Ishikawa (cell line): ENCODE results near the gene ENOX1.

Experiments
- CEBPB ChIP-seq: IDR thresholded peaks from 2 replicates; pipeline ENCODE4 v1.6.1; 2012
- CREB1 ChIP-seq: IDR thresholded peaks from 2 replicates; pipeline ENCODE4 v1.6.1; 2012; ENCODE audit warnings: low read depth
- EGR1 ChIP-seq: IDR thresholded peaks from 2 replicates; pipeline ENCODE4 v1.6.1; 2012
- EP300 ChIP-seq: IDR thresholded peaks from 2 replicates; pipeline ENCODE4 v1.6.1; 2012; ENCODE audit warnings: borderline replicate concordance
- FOXM1 ChIP-seq: IDR thresholded peaks from 2 replicates; pipeline ENCODE4 v1.6.1; 2012; ENCODE audit warnings: low read depth, borderline replicate concordance
- NFIC ChIP-seq: IDR thresholded peaks from 2 replicates; pipeline ENCODE4 v1.6.1; 2012
- RAD21 ChIP-seq: IDR thresholded peaks from 2 replicates; pipeline ENCODE4 v1.6.1; 2012; ENCODE audit warnings: low read depth
- REST ChIP-seq: IDR thresholded peaks from 2 replicates; pipeline ENCODE4 v1.6.1; 2012; ENCODE audit warnings: low read depth, mild to moderate bottlenecking
- TAF1 ChIP-seq: IDR thresholded peaks from 2 replicates; pipeline ENCODE4 v1.6.1; 2012; ENCODE audit warnings: low read depth, mild to moderate bottlenecking
- TEAD4 ChIP-seq: IDR thresholded peaks from 2 replicates; pipeline ENCODE4 v1.6.1; 2012
- USF1 ChIP-seq: IDR thresholded peaks from 2 replicates; pipeline ENCODE4 v1.6.1; 2012
- YY1 ChIP-seq: IDR thresholded peaks from 2 replicates; pipeline ENCODE4 v1.6.1; 2012; ENCODE audit warnings: low read depth
- ZBTB7A ChIP-seq: IDR thresholded peaks from 2 replicates; pipeline ENCODE4 v1.6.1; 2012; ENCODE audit warnings: low read depth
- TF ChIP-seq, protein P1 (sequence below): IDR thresholded peaks from 2 replicates; pipeline ENCODE4 v1.6.1; 2012

- TF ChIP-seq EGR1 (no peak), EP300 (no peak), YY1 (no peak), CEBPB (no peak), REST (no peak), USF1 (no peak), TEAD4 (no peak), TAF1 (no peak), FOXM1 (no peak), NFIC (no peak), RAD21 (no peak), CREB1 (no peak), ZBTB7A (no peak)
- TF ChIP-seq, protein P1, sequence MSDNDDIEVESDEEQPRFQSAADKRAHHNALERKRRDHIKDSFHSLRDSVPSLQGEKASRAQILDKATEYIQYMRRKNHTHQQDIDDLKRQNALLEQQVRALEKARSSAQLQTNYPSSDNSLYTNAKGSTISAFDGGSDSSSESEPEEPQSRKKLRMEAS, result no peak
Observed at GRCh38 chr13:43434191-43434590, 352.6 kb downstream of the ENOX1 start.
